K562 (cell line): ENCODE data around the gene MYMX. TPM values are rescaled to one million over a fixed set of nuclear protein-coding genes. Genes with fewer than 3 reads are reported as not detected.

ENCODE experiments used
- DNMT1 ChIP-seq: fragments of 450-650 bp; IDR thresholded peaks from 2 replicates; pipeline ENCODE4 v1.6.1; 2016; ENCODE audit warnings: antibody characterized with exemption, mild to moderate bottlenecking
- FOSL1 ChIP-seq: fragments of 200-800 bp; sonication (Bioruptor generic); conservative IDR thresholded peaks from 2 replicates; pipeline ENCODE4 v1.6.1; 2016; ENCODE audit warnings: missing genetic modification characterization, missing compliant biosample characterization
- MLX ChIP-seq, 2 experiments: fragments of 450-650 bp in 1 of 2; sonication (generic) in 1 of 2; formaldehyde crosslinking; conservative IDR thresholded peaks; 2 replicates each; pipeline versions ENCODE4 v1.4.0 to v1.8.1; 2020 to 2022; ENCODE audit warnings: mild to moderate bottlenecking in 1 of 2, missing genetic modification reagents in 1 of 2
- NFE2 ChIP-seq: IDR thresholded peaks from 2 replicates; pipeline ENCODE4 v1.6.1; 2014; ENCODE audit warnings: antibody characterized with exemption, low read depth
- PTTG1 ChIP-seq: fragments of 450-650 bp; IDR thresholded peaks from 2 replicates; pipeline ENCODE4 v1.6.1; 2016; ENCODE audit warnings: low read depth, mild to moderate bottlenecking, missing genetic modification characterization, missing compliant biosample characterization
- TGIF2 ChIP-seq: sonication (generic); formaldehyde crosslinking; IDR thresholded peaks from 2 replicates; pipeline ENCODE4 v1.8.1; 2022; ENCODE audit warnings: mild to moderate bottlenecking, missing genetic modification reagents, moderate library complexity
- TRIM25 ChIP-seq: fragments of 450-650 bp; IDR thresholded peaks from 2 replicates; pipeline ENCODE4 v1.7.0; 2016; ENCODE audit warnings: borderline replicate concordance
- ZFP1 ChIP-seq: fragments of 450-650 bp; formaldehyde crosslinking; IDR thresholded peaks from 2 replicates; pipeline ENCODE4 v1.4.0; 2020; ENCODE audit warnings: mild to moderate bottlenecking, mixed read lengths
- ZMIZ1 ChIP-seq, 2 experiments: fragments of 150-350 bp in 1 of 2; IDR thresholded peaks; 2 replicates each; pipeline ENCODE4 v1.6.1; 2012 to 2016; ENCODE audit warnings: low read depth in 2 of 2, low read length in 2 of 2, mild to moderate bottlenecking in 1 of 2, moderate library complexity in 1 of 2
- ZNF121 ChIP-seq: sonication (generic); formaldehyde crosslinking; conservative IDR thresholded peaks from 2 replicates; pipeline ENCODE4 v1.8.0; 2022; ENCODE audit warnings: missing genetic modification reagents
- ZNF212 ChIP-seq: fragments of 450-650 bp; formaldehyde crosslinking; IDR thresholded peaks from 2 replicates; pipeline ENCODE4 v1.4.0; 2020; ENCODE audit warnings: mild to moderate bottlenecking
- ZNF436 ChIP-seq: fragments of 250-450, 450-650 bp; sonication (Bioruptor Pico); formaldehyde crosslinking; IDR thresholded peaks from 2 replicates; pipeline ENCODE4 v1.7.0; 2020; ENCODE audit warnings: mild to moderate bottlenecking
- polyA plus RNA-seq, 8 experiments: library from polyadenylated mRNA; depleted of rRNA in 4 of 8; stranded (reverse) in 5 of 8; unstranded in 3 of 8; fragments of >200 nt; fragmentation: Nextera tagmentation in 2 of 8; fragmentation: Illumina TruSeq in 1 of 8; extraction: Ambion mirVana in 2 of 8; extraction: Trizol in 1 of 8; gene quantifications; 2 replicates each; pipeline versions ENCODE4 v1.2.1 to v1.2.3, GENCODE V29; 2011 to 2014; ENCODE audit warnings: inconsistent platforms in 1 of 8, missing spikeins in 1 of 8
- total RNA-seq, 7 experiments: library from RNA; depleted of rRNA in 6 of 7; stranded (reverse); fragments of >200 nt in 6 of 7; fragmentation: Illumina TruSeq in 2 of 7; extraction: Trizol in 2 of 7; gene quantifications; 2 replicates each; pipeline versions ENCODE4 v1.2.1 to v1.2.3, GENCODE V29; 2011 to 2021; ENCODE audit warnings: low replicate concordance in 1 of 7
- TF ChIP-seq, protein P1 (sequence below): fragments of 450-650 bp; formaldehyde crosslinking; IDR thresholded peaks from 2 replicates; pipeline ENCODE4 v1.4.0; 2022; ENCODE audit warnings: missing genetic modification characterization
- TF ChIP-seq, protein P2 (sequence below): fragments of 250-450 bp; sonication (Bioruptor Pico); IDR thresholded peaks from 2 replicates; pipeline ENCODE4 v1.5.0; 2021; ENCODE audit warnings: mild to moderate bottlenecking, moderate library complexity

MYMX gene
- total and polyA plus RNA-seq, 9 of the 15 experiments (the other 6 are each of a cell fraction or from before 2014, with no cell fraction given) = 0.12 TPM; not detected in 8

- TF ChIP-seq TGIF2 (CRISPR knock-in tag) (no peak), DNMT1 (no peak), ZNF121 (CRISPR knock-in tag) (no peak), ZNF212 (no peak), ZNF436 (no peak), MLX (CRISPR knock-in tag; conservative IDR thresholded peaks at IDR 0.05) (no peak), TRIM25 (no peak), ZFP1 (no peak), FOSL1 (no peak), ZMIZ1 (IDR thresholded peaks at IDR 0.05; ENCODE audit: low read depth in 2 of 2, low read length in 2 of 2) (no peak), PTTG1 (tag) (no peak), NFE2 (no peak)
- TF ChIP-seq, protein P1, sequence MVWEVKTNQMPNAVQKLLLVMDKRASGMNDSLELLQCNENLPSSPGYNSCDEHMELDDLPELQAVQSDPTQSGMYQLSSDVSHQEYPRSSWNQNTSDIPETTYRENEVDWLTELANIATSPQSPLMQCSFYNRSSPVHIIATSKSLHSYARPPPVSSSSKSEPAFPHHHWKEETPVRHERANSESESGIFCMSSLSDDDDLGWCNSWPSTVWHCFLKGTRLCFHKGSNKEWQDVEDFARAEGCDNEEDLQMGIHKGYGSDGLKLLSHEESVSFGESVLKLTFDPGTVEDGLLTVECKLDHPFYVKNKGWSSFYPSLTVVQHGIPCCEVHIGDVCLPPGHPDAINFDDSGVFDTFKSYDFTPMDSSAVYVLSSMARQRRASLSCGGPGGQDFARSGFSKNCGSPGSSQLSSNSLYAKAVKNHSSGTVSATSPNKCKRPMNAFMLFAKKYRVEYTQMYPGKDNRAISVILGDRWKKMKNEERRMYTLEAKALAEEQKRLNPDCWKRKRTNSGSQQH = no peak
- TF ChIP-seq, protein P2, sequence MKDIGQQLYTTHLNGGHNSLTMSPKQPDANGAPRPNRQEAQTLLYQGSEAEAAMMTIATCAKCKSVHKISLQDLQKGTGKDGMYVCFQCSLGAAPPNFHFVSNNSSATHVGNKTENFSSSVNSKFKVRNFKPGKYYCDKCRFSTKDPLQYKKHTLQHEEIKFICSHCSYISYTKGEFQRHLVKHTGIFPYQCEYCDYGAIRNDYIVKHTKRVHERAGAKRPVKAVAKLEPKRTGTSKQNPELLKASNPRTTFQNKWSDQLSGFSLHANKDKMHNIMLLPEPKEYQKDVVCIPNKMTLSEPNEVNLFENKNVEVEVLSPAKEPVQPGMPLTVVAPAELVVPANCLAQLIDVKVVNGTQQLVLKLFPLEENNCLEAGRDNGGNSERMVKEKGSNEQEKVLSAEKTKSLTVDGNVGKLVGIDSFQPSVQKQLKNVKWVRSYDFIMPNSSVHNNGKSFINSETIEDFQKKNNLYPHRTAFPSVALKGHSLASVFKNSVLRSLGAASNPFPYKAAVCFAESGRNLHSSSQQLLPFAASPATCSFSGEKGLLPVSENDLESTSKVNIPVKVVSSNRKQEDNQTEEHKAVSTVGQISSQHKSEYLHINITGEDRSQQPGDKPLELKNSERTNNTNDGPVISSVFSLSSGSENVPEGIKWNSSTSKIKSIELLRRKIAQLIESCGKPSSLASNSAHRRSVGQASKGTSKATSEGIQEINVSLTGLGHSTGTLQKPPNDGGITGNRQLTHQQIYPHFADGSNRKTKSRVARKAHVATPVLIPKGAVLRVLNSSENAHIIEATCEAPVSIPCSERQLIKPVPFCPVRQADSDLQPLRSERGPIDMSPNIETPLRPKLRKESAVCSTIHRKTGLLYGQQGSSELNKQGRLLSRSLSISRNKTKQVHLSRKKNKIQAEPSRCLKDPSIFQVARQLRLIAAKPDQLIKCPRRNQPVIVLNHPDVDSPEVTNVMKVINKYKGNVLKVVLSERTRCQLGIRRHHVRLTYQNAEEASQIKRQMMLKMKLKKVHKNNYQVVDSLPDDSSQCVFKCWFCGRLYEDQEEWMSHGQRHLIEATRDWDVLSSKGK (CRISPR knock-in tag) = no peak
Measured at GRCh38 chr6:44219053-44219814, 2.5 kb downstream of the MYMX start (continued).
